Mesangial cell (primary cell): ENCODE data around the gene RNF10. TPM values are rescaled to one million over a fixed set of nuclear protein-coding genes. Genes with fewer than 3 reads are reported as not detected.

Experiments used
- total RNA-seq: library from RNA; depleted of rRNA; stranded (reverse); fragments of >200 nt; gene quantifications from 2 replicates; pipeline ENCODE4 v1.2.3, GENCODE V29; 2015

RNF10 gene
- 61.3 and 80.2 TPM in 2 replicates for total RNA-seq

GRCh38 chr12:120534203-120534702 is at the start of gene RNF10:
TSS of gene RNF10 (plus strand) at chr12:120534356. CDS start at chr12:120534812, 456 bp downstream.

GRCh38 chr12:120495731-120496412 is 38.3 kb upstream of the RNF10 start, which contains the start of gene DYNLL1:
TSS of gene DYNLL1 (plus strand) at chr12:120496113. CDS start at chr12:120496422, 309 bp downstream.

GRCh38 chr12:120528861-120529525 is 5.2 kb upstream of the RNF10 start, which contains the start of gene COQ5:
TSS of gene COQ5 (minus strand) at chr12:120529158. CDS start at chr12:120529141, 17 bp downstream.

GRCh38 chr12:120580787-120581723 is 46.9 kb downstream of the RNF10 start, which contains the start of gene POP5:
TSS of gene POP5 (minus strand) at chr12:120581402. CDS start at chr12:120581362, 40 bp downstream.

Other genes starting within 250 kb of the RNF10 start
- gene RNU4-2, start 242.5 kb upstream of the RNF10 start, total RNA-seq: under 0.01 TPM in 2 replicates
- gene RNU4-1, start 241.1 kb upstream of the RNF10 start, total RNA-seq: under 0.01 TPM in 2 replicates
- gene SIRT4, start 232.0 kb upstream of the RNF10 start, total RNA-seq: 0.49 and 0.89 TPM in 2 replicates
- not detected in 2 replicates for gene PLA2G1B, start 206.6 kb upstream of the RNF10 start, total RNA-seq
- 0.63 and 2.0 TPM in 2 replicates for gene MSI1, start 165.2 kb upstream of the RNF10 start, total RNA-seq
- gene COX6A1, start 96.2 kb upstream of the RNF10 start, total RNA-seq: 737 and 758 TPM in 2 replicates
- 14.5 and 19.4 TPM in 2 replicates for gene TRIAP1, start 88.0 kb upstream of the RNF10 start, total RNA-seq
- 17.2 and 17.3 TPM in 2 replicates for gene GATC, start 87.9 kb upstream of the RNF10 start, total RNA-seq
- gene SRSF9, start 64.6 kb upstream of the RNF10 start, total RNA-seq: 90.3 and 147 TPM in 2 replicates
- 255 and 374 TPM in 2 replicates for gene DYNLL1, start 38.2 kb upstream of the RNF10 start, total RNA-seq
- 16.2 and 17.9 TPM in 2 replicates for gene COQ5, start 5.2 kb upstream of the RNF10 start, total RNA-seq
- gene POP5, start 47.0 kb downstream of the RNF10 start, total RNA-seq: 29.2 and 58.8 TPM in 2 replicates
- 0.16 TPM in 1 of 2 replicates, not detected in the other for gene CABP1, start 106.3 kb downstream of the RNF10 start, total RNA-seq
- 78.3 and 88.6 TPM in 2 replicates for gene MLEC, start 152.8 kb downstream of the RNF10 start, total RNA-seq
- 16.3 and 28.4 TPM in 2 replicates for gene UNC119B, start 176.1 kb downstream of the RNF10 start, total RNA-seq
- 13.7 and 29.9 TPM in 2 replicates for gene ACADS, start 191.5 kb downstream of the RNF10 start, total RNA-seq